ENCODE measurements around the gene ACSL3.

DNA sequence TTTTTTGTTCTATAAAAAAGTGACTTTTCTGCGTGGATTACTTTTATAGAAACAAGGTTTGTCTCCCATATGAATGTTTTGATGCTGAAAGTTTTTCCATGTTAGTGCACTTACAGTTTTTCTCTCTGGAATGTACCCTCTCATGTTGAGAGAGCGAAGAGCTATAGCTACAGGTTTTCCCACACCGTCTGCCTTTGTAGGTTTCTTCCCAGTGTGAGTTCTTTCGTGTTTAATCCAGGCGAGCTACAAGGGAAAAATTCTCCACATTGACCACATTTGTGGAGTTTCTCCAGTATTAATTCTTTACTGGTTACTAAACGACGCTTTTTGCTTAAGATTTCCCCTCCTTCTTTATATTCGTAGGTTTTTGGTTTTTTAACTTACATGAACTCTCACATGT is 85.1 kb downstream of the ACSL3 start:
- TF ChIP-seq ISL1 (CRISPR knock-in tag; IDR thresholded peaks at IDR 0.05), result no peak
- no peak for TF ChIP-seq ZFP3 (CRISPR knock-in tag; IDR thresholded peaks at IDR 0.05)
- no peak for TF ChIP-seq TOX (CRISPR knock-in tag; IDR thresholded peaks at IDR 0.05; ENCODE audit: borderline replicate concordance)
- TF ChIP-seq RARB (CRISPR knock-in tag; IDR thresholded peaks at IDR 0.05), result no peak
- TF ChIP-seq GLIS3 (CRISPR knock-in tag; IDR thresholded peaks at IDR 0.05), result no peak
- TF ChIP-seq ZC3H10 (CRISPR knock-in tag; IDR thresholded peaks at IDR 0.05), result no peak
- no peak for TF ChIP-seq CSDC2 (CRISPR knock-in tag; IDR thresholded peaks at IDR 0.05)
- TF ChIP-seq, protein P1, sequence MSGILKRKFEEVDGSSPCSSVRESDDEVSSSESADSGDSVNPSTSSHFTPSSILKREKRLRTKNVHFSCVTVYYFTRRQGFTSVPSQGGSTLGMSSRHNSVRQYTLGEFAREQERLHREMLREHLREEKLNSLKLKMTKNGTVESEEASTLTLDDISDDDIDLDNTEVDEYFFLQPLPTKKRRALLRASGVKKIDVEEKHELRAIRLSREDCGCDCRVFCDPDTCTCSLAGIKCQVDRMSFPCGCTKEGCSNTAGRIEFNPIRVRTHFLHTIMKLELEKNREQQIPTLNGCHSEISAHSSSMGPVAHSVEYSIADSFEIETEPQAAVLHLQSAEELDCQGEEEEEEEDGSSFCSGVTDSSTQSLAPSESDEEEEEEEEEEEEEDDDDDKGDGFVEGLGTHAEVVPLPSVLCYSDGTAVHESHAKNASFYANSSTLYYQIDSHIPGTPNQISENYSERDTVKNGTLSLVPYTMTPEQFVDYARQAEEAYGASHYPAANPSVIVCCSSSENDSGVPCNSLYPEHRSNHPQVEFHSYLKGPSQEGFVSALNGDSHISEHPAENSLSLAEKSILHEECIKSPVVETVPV (CRISPR knock-in tag; IDR thresholded peaks at IDR 0.05), result no peak
- TF ChIP-seq BACH2 (CRISPR knock-in tag; IDR thresholded peaks at IDR 0.05; ENCODE audit: borderline replicate concordance), result no peak

Data from SK-N-SH treated with all-trans-retinoic acid at 6 μM for 48 hours (cell line).